Left lung (tissue), 10 donors: ENCODE measurements around the gene KRT12. TPM values are rescaled to one million over a fixed set of nuclear protein-coding genes. Genes with fewer than 3 reads are reported as not detected.

Experiments used
- ATAC-seq: fragments of 200-7000 bp; cut with Tn5 transposase; one replicate; pipeline ENCODE4 v1.9.1; 2020; ENCODE audit warnings: moderate library complexity
- DNase-seq, 4 donors: peaks; one replicate each; pipeline ENCODE4 v3.0.0-alpha.2; 2013 to 2020
- H3K27ac ChIP-seq, 2 donors: fragments of 200-600 bp; sonication (generic) in 1 of 2; one replicate each; pipeline versions ENCODE4 v1.5.0 to v1.8.0; 2020 to 2021
- H3K27me3 ChIP-seq, 2 donors: fragments of 200-600 bp; sonication (generic) in 1 of 2; one replicate each; pipeline versions ENCODE4 v1.5.0 to v1.8.0; 2020 to 2021
- H3K36me3 ChIP-seq, 2 donors: fragments of 200-600 bp; sonication (generic) in 1 of 2; one replicate each; pipeline versions ENCODE4 v1.5.0 to v1.8.0; 2020 to 2021
- H3K4me1 ChIP-seq, 2 donors: fragments of 200-600 bp; one replicate each; pipeline ENCODE4 v1.8.0; 2021
- H3K4me3 ChIP-seq, 2 donors: fragments of 200-600 bp; sonication (generic) in 1 of 2; one replicate each; pipeline versions ENCODE4 v1.5.0 to v1.8.0; 2020 to 2021; ENCODE audit warnings: mild to moderate bottlenecking in 1 of 2
- H3K9me3 ChIP-seq, 2 donors: fragments of 200-600 bp; sonication (generic) in 1 of 2; one replicate each; pipeline versions ENCODE4 v1.5.0 to v1.8.0; 2020 to 2021
- CTCF ChIP-seq, 2 donors: fragments of 200-600 bp; sonication (generic) in 1 of 2; IDR thresholded peaks; one replicate each; pipeline versions ENCODE4 v1.5.0 to v1.8.0; 2021; ENCODE audit warnings: antibody characterized with exemption in 2 of 2
- intact Hi-C, 2 donors: fragments of 100-400 bp; cut with DNase I; formaldehyde crosslinking; loops; one replicate each; pipeline versions ENCODE4 v1.11.2 to v1.14.2; 2022
- polyA plus RNA-seq, 6 donors: library from polyadenylated mRNA; unstranded; fragments of 120-200 nt; gene quantifications; one replicate each; pipeline ENCODE4 v1.2.1, GENCODE V29; 2013; ENCODE audit not compliant: insufficient read length in 6 of 6
- total RNA-seq, 2 donors: library from RNA; stranded (reverse); fragmentation: NEBNext Ultra II Directional; extraction: Animal tissue kit (Norgen Biotek cat#: 25700); gene quantifications; one replicate each; pipeline ENCODE4 v1.2.1, GENCODE V29; 2021
- donor health status: DM: no; HTN: yes; CAD: no.
- donor health status: DM: no; HTN: no; CAD: no.

Gene KRT12
- total and polyA plus RNA-seq, 8 donors, result 0.10 to 0.26 (median 0.21) TPM; not detected in 5

- no peaks in the 10 kb centered on the region for H3K9me3 ChIP-seq
- intact Hi-C loops, result no loop called here
- H3K27me3 ChIP-seq, result no peaks in the 10 kb centered on the region
- no peaks in the 10 kb centered on the region for H3K36me3 ChIP-seq
- no peak for DNase-seq
- no peak for TF ChIP-seq CTCF (IDR thresholded peaks at IDR 0.05)
- H3K4me3 ChIP-seq, result no peak overlapping the region
- peaks cover 0 to 9% of the 10 kb centered on the region in 2 donors for H3K4me1 ChIP-seq
- no peak for ATAC-seq
- no peak overlapping the region for H3K27ac ChIP-seq
These were observed 14.7 kb downstream of the KRT12 start for GRCh38 chr17:40852364-40852763.

GRCh38 chr17:40850293-40850972, 16.6 kb downstream of the KRT12 start:
- DNase-seq (no peak), ATAC-seq (no peak)
- peaks cover 3% of the 10 kb centered on the region in 2 donors for H3K27me3 ChIP-seq
- peaks cover 0 to 9% of the 10 kb centered on the region in 2 donors for H3K4me1 ChIP-seq
- intact Hi-C loops, result no loop called here
- no peak overlapping the region for H3K4me3 ChIP-seq
- no peaks in the 10 kb centered on the region for H3K36me3 ChIP-seq
- no peaks in the 10 kb centered on the region for H3K9me3 ChIP-seq
- TF ChIP-seq CTCF (IDR thresholded peaks at IDR 0.05), result no peak
- no peak overlapping the region for H3K27ac ChIP-seq

- Histone ChIP-seq H3K4me3 (no peak overlapping the region), H3K36me3 (no peaks in the 10 kb centered on the region), H3K27ac (no peak overlapping the region), H3K9me3 (no peaks in the 10 kb centered on the region), H3K27me3 (peaks cover 3 to 5% of the 10 kb centered on the region in 2 donors), H3K4me1 (peaks cover 0 to 9% of the 10 kb centered on the region in 2 donors)
- ATAC-seq, result no peak
- no peak for DNase-seq
- intact Hi-C loops, result no loop called here
- no peak for TF ChIP-seq CTCF (IDR thresholded peaks at IDR 0.05)
These were observed 17.3 kb downstream of the KRT12 start for GRCh38 chr17:40849723-40850122.

- ATAC-seq (no peak), DNase-seq (no peak)
- H3K27me3 ChIP-seq, result peaks cover 3 to 5% of the 10 kb centered on the region in 2 donors
- no peaks in the 10 kb centered on the region for H3K9me3 ChIP-seq
- H3K4me1 ChIP-seq, result no peaks in the 10 kb centered on the region
- no peak overlapping the region for H3K27ac ChIP-seq
- H3K36me3 ChIP-seq, result no peaks in the 10 kb centered on the region
- TF ChIP-seq CTCF (IDR thresholded peaks at IDR 0.05), result no peak
- H3K4me3 ChIP-seq, result no peak overlapping the region
- intact Hi-C loops, result no loop called here
These were observed 18.3 kb downstream of the KRT12 start for GRCh38 chr17:40848583-40849235.

GRCh38 chr17:40846515-40847144, 20.4 kb downstream of the KRT12 start:
- intact Hi-C loops, result no loop called here

More at GRCh38 chr17:40846515-40847144, 20.4 kb downstream of the KRT12 start:
- Histone ChIP-seq H3K36me3 (no peaks in the 10 kb centered on the region), H3K9me3 (no peaks in the 10 kb centered on the region), H3K4me1 (no peaks in the 10 kb centered on the region), H3K27me3 (peaks cover 3 to 11% of the 10 kb centered on the region in 2 donors), H3K27ac (no peak overlapping the region), H3K4me3 (no peak overlapping the region)
- no peak for TF ChIP-seq CTCF (IDR thresholded peaks at IDR 0.05)
- ATAC-seq (no peak), DNase-seq (no peak)
